ENCODE results near the gene ILDR1.

- TF ChIP-seq CTCF (IDR thresholded peaks at IDR 0.05; ENCODE audit: low read depth, low read length) (no peak), POLR2A (IDR thresholded peaks at IDR 0.05; ENCODE audit: extremely low read depth, insufficient read length) (no peak)
Observed at GRCh38 chr3:121981473-121981872, 40.6 kb downstream of the ILDR1 start.

Measured in NB4 (cell line).